Loucy (cell line): ENCODE measurements around the gene WNK2.

ENCODE experiments used
- H2AFZ ChIP-seq: fragments of 200-600 bp; sonication (generic); 2 replicates; pipeline ENCODE4 v1.6.0; 2016; ENCODE audit warnings: antibody characterized with exemption, mild to moderate bottlenecking, low read length, moderate library complexity
- H3F3A ChIP-seq: fragments of 200-600 bp; 2 replicates; pipeline ENCODE4 v1.6.0; 2016; ENCODE audit warnings: antibody characterized with exemption, low read depth, mild to moderate bottlenecking
- H3K27me3 ChIP-seq: fragments of 200-600 bp; sonication (generic); 2 replicates; pipeline ENCODE4 v1.6.1; 2014; ENCODE audit warnings: low read length, mild to moderate bottlenecking; ENCODE audit not compliant: insufficient read depth, poor library complexity, severe bottlenecking
- H3K36me3 ChIP-seq: fragments of 200-600 bp; sonication (generic); 2 replicates; pipeline ENCODE4 v1.6.1; 2016; ENCODE audit warnings: low read length; ENCODE audit not compliant: insufficient read depth
- H3K4me1 ChIP-seq: fragments of 200-600 bp; sonication (generic); 2 replicates; pipeline ENCODE4 v1.5.1; 2014; ENCODE audit warnings: low read length, mild to moderate bottlenecking; ENCODE audit not compliant: insufficient read depth, poor library complexity, severe bottlenecking
- H3K4me2 ChIP-seq: fragments of 200-600 bp; sonication (generic); 2 replicates; pipeline ENCODE4 v1.6.0; 2014; ENCODE audit warnings: antibody characterized with exemption, low read length, low read depth, mild to moderate bottlenecking; ENCODE audit not compliant: poor library complexity, severe bottlenecking
- H3K4me3 ChIP-seq: fragments of 200-600 bp; sonication (generic); 2 replicates; pipeline ENCODE4 v1.5.1; 2014; ENCODE audit warnings: low read length, mild to moderate bottlenecking, mixed read lengths; ENCODE audit not compliant: poor library complexity, severe bottlenecking
- H3K79me2 ChIP-seq: fragments of 200-600 bp; sonication (generic); 2 replicates; pipeline ENCODE4 v1.6.1; 2014; ENCODE audit warnings: low read length; ENCODE audit not compliant: insufficient read depth
- H3K9ac ChIP-seq: fragments of 200-600 bp; sonication (generic); 2 replicates; pipeline ENCODE4 v1.6.0; 2014; ENCODE audit warnings: mild to moderate bottlenecking, low read depth, low read length, moderate library complexity; ENCODE audit not compliant: poor library complexity, severe bottlenecking
- H3K9me2 ChIP-seq: fragments of 200-600 bp; sonication (generic); replicated peaks from 2 replicates; pipeline ENCODE4 v1.6.1; 2016; ENCODE audit warnings: low read depth, low read length, mixed read lengths
- H3K9me3 ChIP-seq: fragments of 200-600 bp; sonication (generic); 2 replicates; pipeline ENCODE4 v1.6.1; 2014; ENCODE audit warnings: mild to moderate bottlenecking, antibody characterized with exemption, low read length, low read depth; ENCODE audit not compliant: insufficient read depth
- H4K20me1 ChIP-seq: fragments of 200-600 bp; sonication (generic); 2 replicates; pipeline ENCODE4 v1.6.0; 2014; ENCODE audit warnings: antibody characterized with exemption, low read length, mild to moderate bottlenecking; ENCODE audit not compliant: insufficient read depth, poor library complexity, severe bottlenecking
- EZH2phosphoT487 ChIP-seq: fragments of 200-600 bp; IDR thresholded peaks from 2 replicates; pipeline ENCODE4 v1.6.1; 2018; ENCODE audit warnings: antibody characterized with exemption, mild to moderate bottlenecking, moderate library complexity, borderline replicate concordance
- TF ChIP-seq, protein P1 (sequence below): fragments of 200-600 bp; sonication (generic); conservative IDR thresholded peaks from 2 replicates; pipeline ENCODE4 v1.5.1; 2014; ENCODE audit warnings: mild to moderate bottlenecking, antibody characterized with exemption, low read length

The WNK2 gene

DNA sequence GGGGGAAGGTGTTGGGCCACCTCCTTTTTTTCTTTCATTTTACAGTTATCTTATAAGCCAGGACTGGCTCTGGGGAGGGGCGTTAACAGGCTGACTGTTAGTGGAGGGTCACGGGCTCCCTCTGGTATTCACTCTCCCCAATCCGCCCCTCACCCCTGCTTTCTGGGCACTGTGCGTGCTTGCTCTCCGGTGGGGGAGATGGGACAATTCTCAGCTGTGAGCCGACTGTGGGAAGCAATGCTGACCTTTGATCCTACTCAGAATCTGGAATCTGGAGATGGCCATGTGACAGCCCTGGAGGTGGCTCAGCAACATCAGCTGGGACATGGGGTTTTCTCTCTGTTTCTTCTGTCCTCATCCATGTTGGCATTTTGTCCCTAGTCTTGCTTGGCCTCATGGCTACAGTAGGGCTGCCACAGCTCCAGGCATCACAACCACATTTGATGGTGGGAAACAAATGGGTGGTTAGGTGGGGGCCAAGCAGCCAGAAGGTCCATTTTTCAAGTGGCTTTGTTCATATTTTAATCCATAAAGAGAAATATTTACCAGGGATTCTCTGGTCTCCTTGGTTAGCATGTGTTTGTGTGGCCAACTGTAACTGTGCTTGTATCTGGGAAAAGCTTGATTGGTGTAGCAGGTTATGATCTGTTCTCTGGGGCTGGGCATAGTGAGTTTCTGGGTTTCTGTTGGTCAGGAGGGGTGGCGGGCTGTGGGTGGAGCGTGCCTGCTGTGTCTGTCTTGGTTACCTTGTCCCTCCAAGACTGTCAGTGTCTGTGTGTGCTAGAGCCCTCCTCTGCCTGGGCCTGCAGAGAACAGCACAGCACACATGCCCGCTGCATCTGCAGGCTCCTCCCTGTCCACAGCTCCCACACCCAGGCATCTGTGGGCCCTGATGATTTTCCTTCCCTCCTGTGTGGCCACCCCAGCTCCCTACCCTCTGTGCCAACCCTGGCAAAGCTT is 12.4 kb downstream of the WNK2 start:
- H3K4me2 ChIP-seq, result no peak overlapping the region
- no peak for TF ChIP-seq EZH2phosphoT487
- TF ChIP-seq, protein P1, sequence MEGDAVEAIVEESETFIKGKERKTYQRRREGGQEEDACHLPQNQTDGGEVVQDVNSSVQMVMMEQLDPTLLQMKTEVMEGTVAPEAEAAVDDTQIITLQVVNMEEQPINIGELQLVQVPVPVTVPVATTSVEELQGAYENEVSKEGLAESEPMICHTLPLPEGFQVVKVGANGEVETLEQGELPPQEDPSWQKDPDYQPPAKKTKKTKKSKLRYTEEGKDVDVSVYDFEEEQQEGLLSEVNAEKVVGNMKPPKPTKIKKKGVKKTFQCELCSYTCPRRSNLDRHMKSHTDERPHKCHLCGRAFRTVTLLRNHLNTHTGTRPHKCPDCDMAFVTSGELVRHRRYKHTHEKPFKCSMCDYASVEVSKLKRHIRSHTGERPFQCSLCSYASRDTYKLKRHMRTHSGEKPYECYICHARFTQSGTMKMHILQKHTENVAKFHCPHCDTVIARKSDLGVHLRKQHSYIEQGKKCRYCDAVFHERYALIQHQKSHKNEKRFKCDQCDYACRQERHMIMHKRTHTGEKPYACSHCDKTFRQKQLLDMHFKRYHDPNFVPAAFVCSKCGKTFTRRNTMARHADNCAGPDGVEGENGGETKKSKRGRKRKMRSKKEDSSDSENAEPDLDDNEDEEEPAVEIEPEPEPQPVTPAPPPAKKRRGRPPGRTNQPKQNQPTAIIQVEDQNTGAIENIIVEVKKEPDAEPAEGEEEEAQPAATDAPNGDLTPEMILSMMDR, result no peak
- no peaks in the 10 kb centered on the region for H3K9me2 ChIP-seq
- no peaks in the 10 kb centered on the region for H3F3A ChIP-seq
- H3K9ac ChIP-seq, result no peak overlapping the region
- no peaks in the 10 kb centered on the region for H3K36me3 ChIP-seq
- no peaks in the 10 kb centered on the region for H3K79me2 ChIP-seq
- no peak overlapping the region for H3K4me3 ChIP-seq
- peaks cover 4% of the 10 kb centered on the region for H3K27me3 ChIP-seq
- no peaks in the 10 kb centered on the region for H4K20me1 ChIP-seq
- H2AFZ ChIP-seq, result no peak overlapping the region
- H3K9me3 ChIP-seq, result no peaks in the 10 kb centered on the region
- no peaks in the 10 kb centered on the region for H3K4me1 ChIP-seq

DNA sequence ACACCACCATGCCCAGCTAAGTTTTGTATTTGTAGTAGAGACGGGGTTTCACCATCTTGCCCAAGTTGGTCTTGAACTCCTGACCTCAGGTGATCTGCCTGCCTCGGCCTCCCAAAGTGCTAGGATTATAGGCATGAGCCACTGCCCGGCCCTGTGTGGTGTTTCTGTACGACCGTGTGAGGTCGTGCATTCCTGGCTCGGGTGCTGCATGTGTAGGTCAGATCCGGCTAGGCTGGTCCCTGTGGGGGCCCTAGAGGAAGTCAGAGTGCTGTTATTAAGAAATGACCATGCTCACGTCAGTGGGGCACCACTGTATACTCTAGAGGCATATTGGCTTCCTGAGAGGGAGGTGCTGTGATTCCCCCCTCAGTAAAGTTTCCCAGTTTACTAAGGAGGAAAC is 13.7 kb downstream of the WNK2 start:
- no peaks in the 10 kb centered on the region for H3F3A ChIP-seq
- no peaks in the 10 kb centered on the region for H4K20me1 ChIP-seq
- no peaks in the 10 kb centered on the region for H3K79me2 ChIP-seq

DNA sequence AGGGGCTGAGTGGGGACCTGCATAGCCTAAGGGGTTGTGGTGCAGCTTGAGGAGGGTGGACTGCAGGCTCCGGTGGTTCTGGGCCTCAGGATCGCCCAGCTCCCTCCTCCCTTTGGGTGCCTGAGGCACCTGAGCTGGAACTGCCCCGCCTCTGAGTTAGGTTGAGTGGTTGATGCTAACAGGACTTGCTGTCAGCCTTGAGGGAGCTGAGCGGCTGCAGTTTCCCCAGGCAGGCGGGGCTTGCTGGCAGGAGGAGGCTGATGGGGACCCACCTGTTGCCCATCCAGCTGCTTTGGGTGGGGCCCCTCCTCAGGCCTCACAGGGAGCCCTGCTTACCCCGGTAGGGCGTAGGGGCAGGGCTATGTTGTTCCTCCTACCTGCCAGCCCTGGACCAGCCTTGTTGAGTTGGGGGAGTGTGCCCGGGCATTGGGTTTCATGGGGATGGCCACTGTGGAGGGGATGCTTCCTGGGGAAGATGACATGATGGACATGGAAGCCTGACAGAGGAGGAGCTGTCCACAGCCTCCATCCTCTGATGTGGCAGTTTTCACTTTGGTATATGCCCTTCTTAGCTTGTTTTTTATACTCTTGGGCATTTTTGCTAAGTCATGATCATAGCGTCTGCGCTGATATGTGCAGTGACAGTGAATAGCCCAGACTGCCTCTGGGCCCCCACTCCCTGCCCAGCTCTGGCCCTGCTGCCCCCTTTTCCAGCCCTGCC is 14.3 kb downstream of the WNK2 start:
- Histone ChIP-seq H3K4me3 (no peak overlapping the region), H3K9me3 (no peaks in the 10 kb centered on the region), H3F3A (no peaks in the 10 kb centered on the region), H3K27me3 (peaks cover 4% of the 10 kb centered on the region), H3K9ac (no peak overlapping the region), H4K20me1 (no peaks in the 10 kb centered on the region), H3K9me2 (no peaks in the 10 kb centered on the region), H2AFZ (no peak overlapping the region), H3K4me1 (no peaks in the 10 kb centered on the region), H3K36me3 (no peaks in the 10 kb centered on the region), H3K79me2 (no peaks in the 10 kb centered on the region), H3K4me2 (no peak overlapping the region)
- TF ChIP-seq, protein P1, result no peak
- TF ChIP-seq EZH2phosphoT487, result no peak

More for the DNA sequence above, 13.7 kb downstream of the WNK2 start:
- no peak overlapping the region for H3K4me2 ChIP-seq
- no peak overlapping the region for H2AFZ ChIP-seq
- H3K9ac ChIP-seq, result no peak overlapping the region
- no peaks in the 10 kb centered on the region for H3K4me1 ChIP-seq
- H3K27me3 ChIP-seq, result peaks cover 4% of the 10 kb centered on the region
- TF ChIP-seq EZH2phosphoT487, result no peak
- TF ChIP-seq, protein P1, result no peak
- H3K36me3 ChIP-seq, result no peaks in the 10 kb centered on the region
- H3K9me2 ChIP-seq, result no peaks in the 10 kb centered on the region
- H3K4me3 ChIP-seq, result no peak overlapping the region
- no peaks in the 10 kb centered on the region for H3K9me3 ChIP-seq
